Measurements from ENCODE around the gene TMPRSS2.

DNA sequence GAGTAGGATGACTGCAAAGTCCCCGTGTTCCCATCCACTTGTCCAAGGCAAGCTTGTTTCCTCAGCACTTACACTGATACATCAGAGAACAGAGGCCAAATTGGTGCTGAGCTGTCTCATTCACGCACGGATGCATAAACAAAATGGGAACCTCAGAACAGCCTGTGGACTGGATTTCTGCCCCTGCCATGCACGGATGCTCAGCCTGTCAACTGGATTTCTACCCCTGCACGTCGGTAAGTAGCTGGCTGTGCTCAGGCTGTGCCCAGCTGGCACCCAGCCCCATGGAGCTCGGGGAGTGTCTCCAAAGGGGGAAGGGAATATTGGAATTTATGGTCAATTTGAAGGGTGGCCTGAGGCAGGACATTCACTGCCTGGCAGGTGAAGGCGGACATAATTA, 40.8 kb upstream of the TMPRSS2 start:
- no peak for TF ChIP-seq CTCF (IDR thresholded peaks at IDR 0.05)
- TF ChIP-seq POLR2A (IDR thresholded peaks at IDR 0.05) = no peak

All from gastroesophageal sphincter (tissue), 3 donors.